Stimulated activated naive CD8-positive, alpha-beta T cell treated with anti-CD3 and anti-CD28 coated beads, Interleukin-15, Interleukin-2, amounts not matched to agents 100 ng/mL and 50 ng/mL, for 24 hours (primary cell): ENCODE results near the gene NBPF3.
"Not testable (repeated sequence)": the region's sequence is repeated elsewhere in the genome, so short reads cannot be mapped to it uniquely, and the experiment has no call there.

Experiments used
- H3K27ac Mint-ChIP-seq: one replicate; pipeline ENCODE4 v1.8.0; 2021; ENCODE audit warnings: mild to moderate bottlenecking, mixed read lengths
- H3K27me3 Mint-ChIP-seq: one replicate; pipeline ENCODE4 v1.8.0; 2021; ENCODE audit warnings: mixed read lengths
- H3K36me3 Mint-ChIP-seq: one replicate; pipeline ENCODE4 v1.8.0; 2021; ENCODE audit warnings: low read depth, mixed read lengths
- H3K4me1 Mint-ChIP-seq: one replicate; pipeline ENCODE4 v1.8.0; 2021; ENCODE audit warnings: low read depth, mixed read lengths
- H3K4me3 Mint-ChIP-seq: one replicate; pipeline ENCODE4 v1.8.0; 2021; ENCODE audit warnings: mild to moderate bottlenecking, mixed read lengths
- H3K9me3 Mint-ChIP-seq: one replicate; pipeline ENCODE4 v1.8.0; 2021; ENCODE audit warnings: mixed read lengths

The NBPF3 gene

DNA sequence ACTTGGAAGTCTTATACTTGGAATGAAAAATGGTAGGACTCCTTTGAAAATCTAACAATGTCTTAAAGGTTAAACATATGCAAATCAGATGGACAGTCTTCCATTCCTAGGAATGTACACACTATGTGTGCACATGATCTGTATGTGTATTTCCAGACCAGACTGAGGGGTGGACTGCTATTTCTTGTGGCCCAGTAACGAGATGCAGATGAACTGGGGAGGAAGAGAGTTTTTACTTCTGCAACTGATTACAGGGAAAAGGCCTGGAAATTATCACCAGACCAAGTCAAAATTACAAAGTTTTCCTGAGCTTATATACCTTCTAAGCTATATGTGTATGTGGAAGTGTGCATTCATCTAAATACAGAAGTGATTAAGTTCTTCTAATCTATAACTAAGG, 17.7 kb downstream of the NBPF3 start:
- H3K4me1 Mint-ChIP-seq: peaks cover 9% of the 10 kb centered on the region
- peaks cover 6% of the 10 kb centered on the region for H3K36me3 Mint-ChIP-seq
- H3K27me3 Mint-ChIP-seq: no peaks in the 10 kb centered on the region
- H3K4me3 Mint-ChIP-seq: no peak overlapping the region
- H3K9me3 Mint-ChIP-seq: no peaks in the 10 kb centered on the region
- no peak overlapping the region for H3K27ac Mint-ChIP-seq

DNA sequence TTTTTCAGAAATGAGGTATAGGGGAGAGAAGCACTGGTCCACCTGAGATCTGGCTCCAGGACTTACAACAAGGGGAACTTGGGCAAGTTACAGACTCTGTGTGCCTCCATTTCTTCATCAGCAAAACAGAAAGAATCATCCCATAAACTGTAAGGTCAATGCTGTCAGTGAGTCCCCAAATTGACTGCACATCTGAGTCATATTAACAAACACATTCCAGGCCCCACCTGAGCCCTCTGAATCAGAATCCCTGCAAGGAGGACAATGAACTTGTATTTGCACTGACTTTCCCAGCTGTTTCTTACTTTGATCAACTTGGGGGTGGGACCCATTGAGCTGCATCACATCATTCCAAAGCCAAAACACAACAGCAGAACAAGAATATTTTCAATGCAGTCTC, 25.2 kb downstream of the NBPF3 start:
- H3K36me3 Mint-ChIP-seq, H3K4me3 Mint-ChIP-seq, H3K27ac Mint-ChIP-seq, H3K4me1 Mint-ChIP-seq, H3K9me3 Mint-ChIP-seq, H3K27me3 Mint-ChIP-seq: not testable (repeated sequence)

DNA sequence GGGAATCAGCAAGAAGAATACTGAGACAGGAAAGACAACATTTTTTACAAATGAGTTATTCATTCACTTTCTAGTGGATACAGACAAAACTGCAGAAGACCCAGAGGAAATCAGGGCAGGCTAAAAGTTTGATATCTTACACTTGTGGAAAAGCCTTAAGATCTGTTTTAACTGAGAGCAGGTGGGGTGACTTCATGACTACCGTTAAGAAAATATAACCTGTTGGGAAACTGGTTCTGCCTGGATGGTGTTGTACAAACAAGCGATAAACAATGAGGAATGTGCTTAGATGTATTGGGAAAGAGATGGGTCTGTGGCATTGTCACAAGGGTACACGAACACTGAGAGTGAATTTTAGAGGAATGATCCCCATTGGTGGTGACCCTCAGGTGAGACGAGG, 28.0 kb downstream of the NBPF3 start:
- H3K36me3 Mint-ChIP-seq, H3K9me3 Mint-ChIP-seq, H3K27ac Mint-ChIP-seq, H3K4me3 Mint-ChIP-seq, H3K4me1 Mint-ChIP-seq, H3K27me3 Mint-ChIP-seq: not testable (repeated sequence)

DNA sequence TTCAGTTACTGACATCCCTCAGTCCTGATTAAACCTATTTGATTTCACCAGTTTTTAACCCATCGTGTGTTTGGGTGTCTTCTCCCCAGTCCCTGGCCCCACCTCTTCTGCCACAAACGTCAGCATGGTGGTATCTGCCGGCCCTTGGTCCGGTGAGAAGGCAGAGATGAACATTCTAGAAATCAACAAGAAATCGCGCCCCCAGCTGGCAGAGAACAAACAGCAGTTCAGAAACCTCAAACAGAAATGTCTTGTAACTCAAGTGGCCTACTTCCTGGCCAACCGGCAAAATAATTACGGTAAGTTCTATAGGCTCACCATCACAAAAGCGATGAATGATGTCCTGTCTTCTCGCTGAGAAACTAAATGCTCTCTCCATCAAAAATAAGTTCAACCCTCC, 28.7 kb downstream of the NBPF3 start:
- Mint-ChIP-seq H3K9me3 (no peaks in the 10 kb centered on the region), H3K27ac (no peak overlapping the region), H3K27me3 (no peaks in the 10 kb centered on the region), H3K36me3 (peaks cover 4% of the 10 kb centered on the region), H3K4me3 (no peak overlapping the region), H3K4me1 (no peaks in the 10 kb centered on the region)

DNA sequence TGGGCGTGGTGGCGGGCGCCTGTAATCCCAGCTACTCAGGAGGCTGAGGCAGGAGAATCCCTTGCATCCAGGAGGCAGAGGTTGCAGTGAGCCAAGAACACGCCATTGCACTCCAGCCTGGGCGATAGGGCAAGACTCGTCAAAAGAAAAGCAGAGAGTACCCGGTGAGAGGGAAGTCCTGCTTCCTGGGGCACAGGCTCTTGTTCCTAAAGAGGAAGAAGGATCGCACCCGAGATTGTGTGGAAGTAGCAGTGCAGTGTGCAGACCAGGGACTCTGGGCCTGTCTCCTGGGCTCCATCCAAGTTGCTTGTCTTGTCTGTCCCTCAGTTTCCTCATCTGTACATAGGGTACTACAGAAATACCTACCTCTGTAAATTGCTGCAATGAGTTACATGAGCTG, 29.6 kb downstream of the NBPF3 start:
- no peak overlapping the region for H3K27ac Mint-ChIP-seq
- H3K4me1 Mint-ChIP-seq: no peaks in the 10 kb centered on the region
- H3K36me3 Mint-ChIP-seq: peaks cover 6% of the 10 kb centered on the region
- H3K4me3 Mint-ChIP-seq: no peak overlapping the region
- H3K27me3 Mint-ChIP-seq: no peaks in the 10 kb centered on the region
- no peaks in the 10 kb centered on the region for H3K9me3 Mint-ChIP-seq

DNA sequence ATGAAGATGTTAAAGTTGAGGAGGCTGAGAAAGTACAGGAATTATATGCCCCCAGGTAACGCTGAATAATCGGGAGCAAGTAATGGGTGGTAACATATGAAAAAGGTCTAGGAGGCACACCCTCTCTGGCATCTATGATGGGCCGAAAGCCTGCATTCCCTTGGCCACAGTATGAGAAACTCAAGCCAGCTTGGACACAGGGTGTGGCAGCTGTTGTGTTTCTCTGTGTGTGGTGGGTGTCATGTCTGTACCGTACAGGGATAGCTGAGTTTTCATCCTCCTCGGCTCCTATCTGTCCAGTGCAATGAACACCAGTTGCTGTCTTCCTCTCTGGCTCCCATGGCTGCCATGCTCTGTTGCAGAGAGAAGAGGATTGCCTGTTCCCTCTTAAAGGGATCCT, 32.9 kb downstream of the NBPF3 start:
- no peaks in the 10 kb centered on the region for H3K4me1 Mint-ChIP-seq
- H3K36me3 Mint-ChIP-seq: peaks cover 17% of the 10 kb centered on the region
- no peaks in the 10 kb centered on the region for H3K9me3 Mint-ChIP-seq
- H3K27ac Mint-ChIP-seq: no peak overlapping the region
- H3K4me3 Mint-ChIP-seq: no peak overlapping the region
- H3K27me3 Mint-ChIP-seq: no peaks in the 10 kb centered on the region

DNA sequence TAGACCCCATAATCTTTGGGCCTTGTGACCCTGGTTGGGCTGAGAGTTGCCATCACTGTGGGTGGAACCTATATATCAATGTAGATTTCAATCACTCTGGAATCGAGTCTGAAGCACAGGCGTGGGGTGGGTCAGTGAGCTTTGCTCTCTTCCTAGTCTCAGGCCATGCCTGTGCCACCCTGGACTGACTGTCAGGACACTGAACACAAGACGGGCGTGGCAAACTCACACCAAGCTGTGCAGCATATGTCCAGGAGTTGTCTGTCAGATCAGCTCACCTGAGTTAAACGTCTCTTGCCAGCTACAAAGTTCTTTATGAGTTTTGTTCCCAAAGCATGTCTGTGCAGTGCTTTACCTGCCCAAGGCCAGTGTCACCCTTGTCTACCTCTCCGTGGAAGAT, 38.4 kb downstream of the NBPF3 start:
- peaks cover 26% of the 10 kb centered on the region for H3K36me3 Mint-ChIP-seq
- H3K27ac Mint-ChIP-seq: no peak overlapping the region
- H3K4me3 Mint-ChIP-seq: no peak overlapping the region
- no peaks in the 10 kb centered on the region for H3K9me3 Mint-ChIP-seq
- H3K27me3 Mint-ChIP-seq: peaks cover 4% of the 10 kb centered on the region
- no peaks in the 10 kb centered on the region for H3K4me1 Mint-ChIP-seq

DNA sequence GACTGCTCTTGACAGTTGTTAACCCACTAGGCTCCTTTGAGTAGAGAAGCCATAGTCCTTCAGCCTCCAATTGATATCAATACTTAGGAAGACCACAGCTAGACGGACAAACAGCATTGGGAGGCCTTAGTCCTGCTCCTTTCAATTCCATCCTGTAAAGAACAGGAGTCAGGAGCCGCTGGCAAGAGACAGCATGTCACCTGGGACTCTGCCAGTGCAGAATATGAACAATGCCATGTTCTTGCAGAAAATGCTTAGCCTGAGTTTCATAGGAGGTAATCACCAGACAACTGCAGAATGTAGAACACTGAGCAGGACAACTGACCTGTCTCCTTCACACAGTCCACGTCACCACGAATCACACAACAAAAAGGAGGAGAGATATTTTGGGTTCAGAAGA, 43.9 kb downstream of the NBPF3 start:
- H3K4me1 Mint-ChIP-seq, H3K36me3 Mint-ChIP-seq, H3K9me3 Mint-ChIP-seq, H3K4me3 Mint-ChIP-seq, H3K27ac Mint-ChIP-seq, H3K27me3 Mint-ChIP-seq: not testable (repeated sequence)

DNA sequence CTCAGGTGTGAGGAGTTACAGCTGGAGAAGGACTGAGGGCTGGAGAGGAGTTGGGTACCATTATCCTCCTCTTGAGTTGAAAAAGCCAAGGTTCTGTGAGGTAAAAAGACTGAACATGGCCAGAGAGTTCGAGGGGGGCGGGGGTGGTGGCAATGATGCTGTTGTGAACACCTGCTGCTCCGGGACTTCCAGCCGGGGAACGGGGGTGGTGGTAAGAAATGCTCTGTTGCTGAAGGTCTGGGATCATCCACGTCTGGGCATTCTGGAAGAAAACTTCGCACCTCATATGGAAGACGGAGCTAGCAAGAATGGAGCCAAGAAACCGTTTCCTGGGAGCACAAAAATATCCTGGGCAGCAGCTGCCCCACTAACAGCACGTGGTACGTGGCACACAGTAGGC, 49.2 kb downstream of the NBPF3 start:
- H3K4me3 Mint-ChIP-seq: peak overlapping the region; percentile 60
- H3K27ac Mint-ChIP-seq: no peak overlapping the region
- H3K36me3 Mint-ChIP-seq: no peaks in the 10 kb centered on the region
- peaks cover 16% of the 10 kb centered on the region for H3K27me3 Mint-ChIP-seq
- H3K9me3 Mint-ChIP-seq: no peaks in the 10 kb centered on the region
- H3K4me1 Mint-ChIP-seq: peaks cover 3% of the 10 kb centered on the region

DNA sequence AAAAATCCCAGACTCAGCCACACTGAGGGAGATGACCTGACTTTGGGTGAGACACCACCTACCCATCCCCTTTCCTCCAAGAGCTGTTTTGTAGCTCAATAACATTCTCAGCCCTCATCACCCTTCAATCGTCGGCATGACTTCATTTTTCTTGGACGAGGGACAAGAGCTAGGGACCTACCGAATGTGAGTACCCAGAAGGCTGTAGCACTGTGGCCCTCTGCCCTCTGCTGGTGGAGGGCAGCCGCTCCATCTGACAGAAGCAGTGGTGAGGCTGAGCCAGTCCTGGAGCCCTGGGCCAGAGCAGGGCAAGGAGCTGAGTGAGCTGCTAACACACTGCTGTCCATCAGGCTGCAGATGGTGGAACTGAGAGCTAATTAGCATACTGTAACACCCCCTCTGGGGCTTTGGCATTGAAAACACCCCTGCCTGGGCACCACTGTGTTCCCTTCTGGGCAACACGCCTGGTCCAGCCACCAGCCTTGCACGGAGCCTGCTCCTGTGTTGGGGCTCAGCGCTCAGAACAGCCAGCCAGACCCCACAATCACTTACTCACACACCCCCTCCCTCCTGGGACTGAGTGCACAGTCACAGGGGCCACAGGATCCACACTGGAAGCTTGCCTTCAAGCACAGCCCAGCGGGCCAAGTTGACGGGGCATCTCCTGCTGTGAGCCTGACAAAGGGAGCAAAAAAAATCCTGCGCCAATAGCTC, 51.0 kb downstream of the NBPF3 start:
- H3K9me3 Mint-ChIP-seq: no peaks in the 10 kb centered on the region
- no peak overlapping the region for H3K27ac Mint-ChIP-seq
- no peak overlapping the region for H3K4me3 Mint-ChIP-seq
- peaks cover 3% of the 10 kb centered on the region for H3K4me1 Mint-ChIP-seq
- no peaks in the 10 kb centered on the region for H3K36me3 Mint-ChIP-seq
- peaks cover 16% of the 10 kb centered on the region for H3K27me3 Mint-ChIP-seq

DNA sequence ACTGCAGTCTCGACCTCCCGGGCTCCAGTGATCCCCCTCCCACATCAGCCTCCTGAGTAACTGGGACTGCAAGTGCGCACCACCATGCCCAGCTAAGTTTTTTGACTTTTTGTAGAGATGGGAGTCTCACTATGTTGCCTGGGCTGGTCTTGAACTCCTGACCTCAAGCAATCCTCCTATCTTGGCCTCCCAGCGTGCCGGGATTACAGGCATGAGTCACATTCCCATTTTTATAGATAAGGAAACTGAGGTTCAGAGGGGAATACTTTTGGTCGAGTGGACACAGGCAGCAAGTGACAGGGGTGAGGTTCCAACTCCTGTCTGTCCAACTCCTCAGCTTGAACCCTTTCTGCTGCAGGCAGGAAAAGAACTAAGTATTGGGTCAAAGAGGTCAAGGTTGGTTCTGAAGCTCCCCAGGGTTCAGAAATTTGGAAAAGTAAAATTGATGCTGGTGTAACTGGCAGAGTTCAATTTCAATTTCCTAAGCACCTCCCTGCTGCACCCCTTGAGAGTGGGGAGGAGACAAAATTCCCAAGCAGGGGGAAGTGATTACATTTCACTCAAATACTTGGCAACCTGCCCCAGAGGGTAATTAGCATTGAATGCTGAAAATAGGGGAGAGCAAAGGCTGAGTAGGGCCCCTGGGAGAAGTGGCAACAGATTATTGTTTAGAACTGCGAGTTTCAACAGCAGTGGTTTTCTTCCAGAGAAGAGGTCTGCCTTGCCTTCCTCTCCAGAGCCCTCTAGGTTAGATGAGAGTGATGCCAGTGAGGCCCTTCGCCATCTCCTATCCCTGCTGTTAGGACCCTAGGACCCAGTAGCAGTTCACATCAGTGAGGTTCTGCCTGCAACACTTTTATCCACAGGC, 51.8 kb downstream of the NBPF3 start:
- no peaks in the 10 kb centered on the region for H3K9me3 Mint-ChIP-seq
- peaks cover 16% of the 10 kb centered on the region for H3K27me3 Mint-ChIP-seq
- H3K36me3 Mint-ChIP-seq: no peaks in the 10 kb centered on the region
- H3K4me3 Mint-ChIP-seq: no peak overlapping the region
- H3K27ac Mint-ChIP-seq: no peak overlapping the region
- H3K4me1 Mint-ChIP-seq: peaks cover 3% of the 10 kb centered on the region

DNA sequence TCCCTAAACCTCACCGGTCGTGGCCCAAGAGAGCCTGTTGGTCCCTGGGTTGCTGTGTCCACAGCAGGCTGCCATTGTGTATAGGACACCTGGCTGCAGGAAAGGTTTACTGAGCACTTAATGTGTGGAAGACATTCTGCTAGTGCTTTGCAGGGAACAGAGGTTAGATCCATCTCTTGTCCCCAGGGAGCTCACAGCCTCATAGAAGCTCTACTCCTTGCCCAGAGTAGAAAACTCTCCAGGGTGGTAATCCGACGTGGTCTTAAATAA, 52.4 kb downstream of the NBPF3 start:
- Mint-ChIP-seq H3K4me1 (peaks cover 3% of the 10 kb centered on the region), H3K27ac (no peak overlapping the region), H3K36me3 (no peaks in the 10 kb centered on the region), H3K27me3 (peaks cover 16% of the 10 kb centered on the region), H3K4me3 (no peak overlapping the region), H3K9me3 (no peaks in the 10 kb centered on the region)

DNA sequence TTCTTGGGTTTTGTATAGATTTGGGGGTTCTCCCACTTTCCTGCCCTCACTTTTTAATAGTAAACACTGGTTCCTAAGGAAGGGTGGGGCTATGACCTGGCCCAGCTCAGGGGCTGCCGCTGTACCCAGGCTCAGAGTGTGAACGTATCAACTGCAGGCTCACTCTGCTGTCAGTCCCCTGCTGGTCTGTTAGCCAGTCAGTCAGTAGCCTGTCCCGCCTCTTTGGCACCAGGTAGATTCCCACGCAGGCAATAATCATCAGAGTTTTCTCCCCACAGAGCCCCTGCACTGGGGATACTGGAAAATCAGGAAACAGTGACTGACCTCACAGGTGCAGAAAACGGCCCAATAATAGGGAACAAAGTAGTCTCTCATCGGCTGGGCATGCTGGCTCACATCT, 54.3 kb downstream of the NBPF3 start:
- Mint-ChIP-seq H3K4me1 (no peaks in the 10 kb centered on the region), H3K9me3 (no peaks in the 10 kb centered on the region), H3K27ac (no peak overlapping the region), H3K36me3 (no peaks in the 10 kb centered on the region), H3K4me3 (no peak overlapping the region), H3K27me3 (peaks cover 11% of the 10 kb centered on the region)

DNA sequence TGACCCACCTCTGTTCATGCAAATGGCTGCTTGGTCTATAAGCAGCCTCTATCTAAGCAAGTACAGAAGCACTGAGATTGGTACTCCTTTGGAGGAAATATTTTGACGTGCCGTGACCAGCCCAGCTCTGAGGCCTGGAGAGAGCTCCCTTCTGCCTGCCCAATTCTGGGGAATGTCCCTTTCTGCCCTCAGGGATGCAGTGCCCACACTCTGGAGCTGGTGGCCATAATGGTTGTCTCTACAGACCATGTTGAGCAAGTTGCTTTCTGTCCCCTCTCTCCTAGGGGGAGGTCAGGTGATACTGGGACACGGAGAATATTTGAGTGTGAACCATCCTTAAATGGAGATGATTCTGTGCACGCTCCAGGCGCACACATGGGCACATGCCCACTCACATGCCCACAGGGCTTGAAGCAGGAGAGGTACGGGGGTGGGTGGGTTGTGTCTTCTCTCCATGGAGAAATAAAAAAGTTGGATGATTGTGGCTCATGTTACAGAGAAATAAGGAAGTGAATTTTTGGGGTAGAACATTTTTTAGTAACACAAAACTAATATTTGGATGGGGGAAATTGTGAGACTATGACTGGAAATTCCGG, 55.4 kb downstream of the NBPF3 start:
- H3K27ac Mint-ChIP-seq: no peak overlapping the region
- H3K4me3 Mint-ChIP-seq: no peak overlapping the region
- no peaks in the 10 kb centered on the region for H3K4me1 Mint-ChIP-seq
- H3K9me3 Mint-ChIP-seq: no peaks in the 10 kb centered on the region
- peaks cover 8% of the 10 kb centered on the region for H3K27me3 Mint-ChIP-seq
- no peaks in the 10 kb centered on the region for H3K36me3 Mint-ChIP-seq

DNA sequence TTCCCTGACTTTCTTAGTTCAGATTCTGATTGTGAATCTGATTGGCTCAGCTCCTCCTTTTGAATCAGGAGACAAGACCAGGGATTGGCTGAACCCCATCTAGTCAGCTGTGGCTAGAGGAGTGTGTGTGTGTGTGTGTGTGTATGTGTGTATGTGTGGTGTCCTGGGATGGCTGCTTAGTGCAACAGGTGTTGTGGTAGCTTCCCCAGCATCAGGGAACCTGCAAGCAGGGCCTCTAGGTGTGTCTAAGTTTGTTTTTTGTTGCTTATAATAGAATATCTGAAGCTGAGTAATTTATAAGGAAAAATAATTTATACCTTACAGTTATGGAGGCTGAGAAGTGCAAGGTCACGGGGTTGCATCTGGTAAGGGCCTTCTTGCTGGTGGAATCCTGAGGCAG, 56.1 kb downstream of the NBPF3 start:
- peaks cover 8% of the 10 kb centered on the region for H3K27me3 Mint-ChIP-seq

DNA sequence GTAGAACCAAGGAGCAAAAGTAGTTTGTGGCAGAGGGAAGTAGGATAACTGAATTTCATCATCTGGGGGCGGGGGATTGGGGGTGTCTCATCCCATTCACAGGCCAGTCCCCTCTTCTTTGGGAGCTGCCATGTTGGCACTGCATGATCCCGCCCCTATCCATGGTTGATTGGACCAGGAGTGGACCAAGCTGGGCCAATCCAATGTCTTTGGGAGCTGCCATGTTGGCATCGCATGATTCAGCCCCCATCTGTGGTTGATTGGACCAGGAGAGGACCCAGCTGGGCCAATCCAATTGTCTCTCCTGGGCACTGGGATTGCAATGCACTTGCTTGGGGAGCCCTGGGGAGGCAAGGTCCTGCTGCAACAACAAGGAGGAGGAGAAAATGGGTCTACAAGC, 56.9 kb downstream of the NBPF3 start:
- Mint-ChIP-seq H3K27ac (no peak overlapping the region), H3K9me3 (no peaks in the 10 kb centered on the region), H3K4me3 (no peak overlapping the region), H3K27me3 (peaks cover 8% of the 10 kb centered on the region), H3K36me3 (no peaks in the 10 kb centered on the region), H3K4me1 (no peaks in the 10 kb centered on the region)

More for the DNA sequence above, 56.1 kb downstream of the NBPF3 start:
- Mint-ChIP-seq H3K27ac (no peak overlapping the region), H3K36me3 (no peaks in the 10 kb centered on the region), H3K4me1 (no peaks in the 10 kb centered on the region), H3K9me3 (no peaks in the 10 kb centered on the region), H3K4me3 (no peak overlapping the region)
